HG02970 (cell line): Measurements from ENCODE around the gene DTX3L.

Source experiments
- ATAC-seq: cut with Tn5 transposase; IDR thresholded peaks from one replicate; pipeline ENCODE4 v1.9.1; 2021; ENCODE audit warnings: mild to moderate bottlenecking, moderate library complexity, moderate number of reproducible peaks; ENCODE audit not compliant: unreplicated experiment, low FRiP score

DTX3L gene

DNA sequence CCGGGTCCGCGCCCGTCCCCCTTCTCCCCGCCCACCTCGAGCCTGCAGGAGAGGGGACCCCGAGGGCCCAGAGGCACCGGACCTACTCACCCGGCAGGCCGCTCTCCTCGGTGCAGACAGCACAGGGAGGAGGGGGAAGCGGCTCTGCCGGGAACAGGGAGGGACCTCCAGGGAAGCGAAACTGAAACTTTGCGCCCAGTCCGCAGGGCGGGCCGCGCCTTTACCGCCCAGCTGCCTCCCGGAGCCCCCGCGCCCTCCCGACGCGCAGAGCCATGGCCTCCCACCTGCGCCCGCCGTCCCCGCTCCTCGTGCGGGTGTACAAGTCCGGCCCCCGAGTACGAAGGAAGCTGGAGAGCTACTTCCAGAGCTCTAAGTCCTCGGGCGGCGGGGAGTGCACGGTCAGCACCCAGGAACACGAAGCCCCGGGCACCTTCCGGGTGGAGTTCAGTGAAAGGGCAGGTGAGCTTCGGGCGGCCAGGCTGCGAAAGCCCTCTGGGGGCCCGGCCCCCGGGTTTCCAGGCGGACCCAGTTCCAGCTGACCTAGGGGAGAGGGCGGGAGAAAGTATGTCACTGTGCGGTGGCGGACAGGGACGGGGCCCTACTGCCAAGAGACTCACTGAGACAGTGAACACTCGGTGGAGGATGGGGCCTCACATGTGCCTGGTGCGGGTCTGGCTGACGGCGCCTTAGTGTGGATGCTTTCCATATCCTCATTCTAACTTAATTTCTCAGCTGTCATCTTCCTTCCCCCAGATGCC lies at the start of gene DTX3L, which contains the start of gene PARP9:
Gene DTX3L, plus strand, starts transcription at position 184 of the 758 bp plus-strand sequence. Its CDS starts 89 bp downstream, at position 273.
Gene PARP9, minus strand, starts transcription at position 146 of the 758 bp plus-strand sequence. CDS start 4,680 bp downstream, outside the sequence.
- ATAC-seq, result peak; percentile 64

DNA sequence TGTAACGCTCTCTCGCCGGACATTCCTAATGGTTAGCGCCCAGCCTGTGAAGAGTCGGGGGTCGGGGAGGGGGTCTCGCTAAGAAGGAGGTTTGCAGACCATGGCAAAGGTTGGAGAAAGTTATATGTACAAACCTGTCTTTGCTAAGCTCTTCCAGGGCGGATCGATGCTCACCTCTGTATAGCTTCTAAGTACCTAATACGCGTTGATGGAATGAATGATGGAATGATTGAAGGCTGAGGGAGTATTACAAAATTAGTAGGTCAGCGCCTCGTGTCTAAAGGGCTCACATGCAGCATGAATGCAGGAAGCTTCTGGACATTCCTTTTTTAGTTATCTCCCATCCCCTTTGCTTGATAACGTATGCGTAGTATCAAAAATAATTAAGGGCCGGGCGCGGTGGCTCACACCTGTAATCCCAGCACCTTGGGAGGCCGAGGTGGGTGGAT lies 49.1 kb upstream of the DTX3L start:
- ATAC-seq, result no peak

DNA sequence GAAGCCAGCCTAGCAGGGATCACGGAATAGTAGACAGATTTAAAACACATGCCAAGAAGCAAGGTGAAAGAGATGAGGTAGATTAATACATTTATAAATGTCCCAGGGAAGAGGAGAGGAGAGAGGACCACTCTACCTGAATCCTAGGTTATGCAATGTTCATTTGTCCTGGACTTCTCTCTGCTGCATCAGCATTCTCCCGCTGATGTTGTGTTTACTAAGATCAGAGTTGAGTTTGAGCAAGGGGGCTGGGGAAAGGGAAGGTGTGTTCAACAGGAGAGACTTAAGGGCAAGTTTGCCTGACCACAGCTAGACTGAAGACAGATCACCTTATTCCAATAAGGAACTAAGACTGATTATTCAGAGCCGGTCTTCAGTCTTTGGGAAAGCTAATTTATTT lies 48.3 kb upstream of the DTX3L start:
- no peak for ATAC-seq

DNA sequence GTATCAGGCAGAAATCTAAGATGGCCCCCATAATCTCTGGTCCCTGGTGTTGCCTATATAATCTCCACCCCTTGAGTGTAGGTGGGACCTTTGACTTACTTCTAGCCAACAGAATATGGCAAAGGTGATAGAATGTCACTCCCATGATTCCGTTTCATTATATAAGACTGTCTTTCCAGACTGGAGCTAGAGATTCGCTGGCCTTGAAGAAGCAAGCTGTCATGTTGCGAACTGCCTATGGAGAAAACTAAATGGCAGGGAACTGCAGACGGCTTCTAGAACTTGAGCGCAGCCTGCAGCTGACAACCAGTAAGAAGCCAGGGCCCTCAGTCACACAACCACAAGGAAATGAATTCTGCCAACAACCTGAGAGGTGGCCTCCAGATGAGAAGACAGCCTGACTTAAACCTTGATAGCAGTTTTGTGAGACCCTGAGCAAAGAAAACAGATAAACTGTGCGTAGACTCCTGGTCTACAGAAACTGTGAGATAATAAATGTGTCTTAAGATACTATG lies 47.2 kb upstream of the DTX3L start:
- no peak for ATAC-seq

DNA sequence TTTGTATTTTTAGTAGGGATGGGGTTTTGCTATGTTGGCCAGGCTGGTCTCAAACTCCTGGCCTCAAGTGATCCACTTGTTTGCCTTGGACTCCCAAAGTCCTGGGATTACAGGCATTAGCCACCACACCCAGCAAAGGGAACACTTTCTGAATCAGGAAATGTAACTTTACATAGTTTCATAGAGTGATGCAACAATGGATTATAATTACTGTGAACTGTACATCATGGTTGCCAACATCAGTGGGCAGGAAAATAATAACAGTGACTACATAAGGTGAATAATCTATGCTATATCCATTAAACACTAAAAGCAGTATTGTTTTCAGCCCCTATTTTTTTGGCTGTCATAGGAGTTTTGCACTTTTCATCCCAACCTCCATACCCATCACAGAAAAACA lies 44.4 kb upstream of the DTX3L start:
- ATAC-seq, result no peak

DNA sequence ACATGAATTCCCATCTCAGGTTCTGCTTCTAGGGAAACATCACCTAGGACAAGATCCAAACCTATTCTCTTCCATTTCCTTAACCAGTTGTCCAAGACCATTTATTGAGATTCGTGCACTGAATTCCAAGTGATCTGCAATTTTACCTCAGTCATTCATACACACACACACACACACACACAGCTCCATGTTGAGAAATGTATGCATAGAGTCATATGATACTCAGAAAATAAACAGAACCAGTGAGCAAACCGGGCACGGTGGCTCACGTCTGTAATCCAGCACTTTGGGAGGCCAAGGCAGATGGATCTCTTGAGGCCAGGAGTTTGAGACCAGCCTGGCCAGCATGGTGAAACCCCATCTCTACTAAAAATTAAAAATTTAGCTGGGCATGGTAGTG lies 43.3 kb upstream of the DTX3L start:
- no peak for ATAC-seq

DNA sequence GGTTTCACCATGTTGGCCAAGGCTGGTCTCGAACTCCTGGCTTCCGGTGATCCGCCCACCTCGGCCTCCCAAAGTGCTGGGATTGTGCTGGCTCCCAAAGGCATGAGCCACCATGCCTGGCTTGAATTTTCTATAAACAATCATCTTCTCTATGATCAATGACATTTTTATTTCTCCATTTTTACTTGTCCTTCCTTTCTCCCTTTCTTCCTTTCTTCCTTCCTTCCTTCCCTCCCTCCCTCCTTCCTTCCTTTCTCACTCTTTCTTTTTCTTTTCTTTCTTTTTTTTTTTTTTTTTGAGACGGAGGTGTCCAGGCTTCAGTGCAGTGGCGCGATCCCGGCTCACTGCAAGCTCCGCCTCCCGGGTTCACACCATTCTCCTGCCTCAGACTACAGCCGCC lies 40.8 kb upstream of the DTX3L start:
- ATAC-seq, result no peak

DNA sequence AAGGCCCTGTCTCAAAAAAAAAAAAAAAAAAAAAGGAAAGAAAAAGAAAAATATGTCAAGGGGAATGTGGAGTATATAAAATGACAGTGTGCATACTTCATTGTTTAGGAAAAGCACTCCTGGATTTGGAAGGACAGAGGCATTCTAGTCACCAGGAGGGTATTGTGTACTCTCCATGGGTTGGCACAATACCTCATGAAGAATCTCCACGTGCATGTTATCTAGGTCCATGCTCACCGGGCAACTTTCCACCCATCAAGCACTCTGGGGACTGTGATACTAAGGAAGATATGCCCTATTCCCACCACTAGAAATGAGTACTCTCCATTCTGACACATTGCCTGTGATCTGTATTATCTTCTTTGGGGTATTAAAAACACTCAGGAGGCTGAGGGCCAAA lies 34.0 kb upstream of the DTX3L start:
- no peak for ATAC-seq

DNA sequence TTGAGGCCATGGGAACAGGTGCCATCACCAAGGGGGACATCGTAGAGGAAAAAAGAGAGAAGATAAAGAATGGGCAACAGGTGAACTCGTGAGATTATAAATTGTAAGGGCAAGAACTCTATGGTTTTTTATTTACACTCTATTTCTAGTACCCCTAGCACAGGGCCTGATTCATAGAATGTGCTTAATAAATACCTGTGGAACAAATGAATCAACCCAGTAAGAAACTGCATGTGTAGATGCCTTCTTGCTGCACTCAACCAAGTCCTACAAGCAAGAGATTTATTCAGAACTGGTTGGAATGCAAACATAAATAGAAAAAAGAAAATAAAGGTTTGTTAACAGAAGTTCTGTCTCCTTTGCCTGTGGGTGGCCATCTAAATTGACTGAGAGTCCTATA lies 30.7 kb upstream of the DTX3L start:
- ATAC-seq, result no peak

DNA sequence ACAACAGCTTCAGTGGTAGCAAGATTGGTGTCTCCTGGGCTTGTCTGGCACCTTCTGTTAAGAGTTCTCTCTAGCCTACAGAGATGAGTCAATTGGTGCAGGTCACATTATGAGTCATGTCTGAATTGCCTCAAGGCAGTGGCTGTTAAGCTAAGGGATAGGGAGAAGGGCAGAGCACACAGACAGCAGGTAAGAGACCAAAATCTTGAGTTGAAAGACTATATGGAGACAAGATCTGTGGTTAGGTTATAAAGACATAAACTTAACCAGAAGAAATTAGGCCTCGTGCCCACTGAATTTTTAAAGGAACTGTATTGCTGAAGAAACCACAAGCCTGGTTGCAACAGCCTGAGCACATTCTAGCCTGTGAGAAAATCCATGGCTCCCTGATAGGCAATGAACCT lies 30.2 kb upstream of the DTX3L start:
- ATAC-seq, result no peak

DNA sequence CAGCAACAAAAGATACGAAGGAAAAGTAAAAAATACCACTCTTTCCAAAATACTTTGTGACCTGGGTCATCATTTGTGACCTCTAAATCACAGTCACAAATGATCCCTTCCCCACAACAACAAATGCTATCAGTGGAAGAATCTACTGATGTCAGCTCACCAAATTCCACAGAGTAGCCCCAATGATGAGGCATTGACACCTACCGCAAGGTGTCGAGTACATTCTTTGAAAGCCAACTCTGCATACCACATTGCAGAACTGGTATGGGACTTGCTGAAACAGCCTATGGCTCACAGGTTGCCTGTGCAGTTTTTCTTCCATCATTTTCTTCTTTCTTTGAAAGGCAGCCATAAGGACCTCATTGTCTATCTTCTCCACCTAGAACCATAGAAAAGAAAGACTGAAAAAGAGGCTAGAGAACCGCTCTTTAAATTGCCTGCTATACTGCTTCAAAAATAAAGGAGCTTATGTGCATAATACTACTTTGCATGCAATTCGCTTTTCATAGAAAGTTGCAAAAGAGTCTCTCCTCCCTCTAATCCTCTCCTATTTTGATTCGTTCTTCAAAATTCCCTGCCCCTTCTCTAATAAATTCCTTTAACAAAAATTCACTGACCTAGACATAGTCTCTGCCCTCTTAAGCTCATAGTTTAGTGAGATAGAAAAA lies 28.0 kb upstream of the DTX3L start:
- ATAC-seq, result no peak

DNA sequence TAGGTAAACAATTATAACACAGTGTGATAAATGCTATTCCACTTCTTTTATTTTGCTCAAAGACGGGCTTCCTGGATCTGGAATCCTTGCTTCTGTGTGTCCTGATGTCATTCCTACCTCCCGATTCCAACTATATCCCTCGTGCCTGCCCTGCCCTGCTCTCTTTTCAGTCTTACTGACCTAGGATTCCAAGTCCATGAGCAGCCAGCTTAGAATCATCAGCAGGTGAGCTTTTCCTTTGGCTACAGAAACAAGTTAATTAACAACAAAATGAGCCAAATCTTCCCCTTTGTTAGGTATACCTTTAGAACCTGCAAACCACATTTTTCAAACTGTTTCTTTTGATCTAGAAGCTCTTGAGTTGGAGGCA lies 27.5 kb upstream of the DTX3L start:
- no peak for ATAC-seq

DNA sequence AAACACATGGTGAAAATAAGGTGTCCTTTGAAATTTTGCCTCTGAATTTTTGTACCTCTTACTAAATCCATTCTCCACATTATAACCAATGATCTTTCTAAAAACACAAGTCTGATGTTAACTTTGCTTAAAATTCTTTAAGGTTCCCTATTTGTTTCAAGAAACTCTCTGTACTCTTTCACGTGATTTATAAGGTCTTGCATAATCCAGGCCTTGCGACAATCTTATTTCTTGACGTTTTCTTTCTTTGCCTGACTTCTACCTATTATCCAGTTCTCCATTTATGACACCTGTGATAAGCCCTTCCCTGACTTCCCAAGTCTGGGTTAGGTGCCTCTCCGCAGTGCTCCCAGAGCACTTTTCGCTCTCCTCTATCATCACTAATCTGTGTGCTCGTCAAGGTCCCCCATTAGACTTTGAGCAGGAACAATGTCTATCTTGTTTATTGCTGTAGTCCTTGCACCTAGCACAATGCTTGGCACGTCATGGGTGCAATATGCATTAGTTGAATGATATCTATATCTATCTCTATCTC lies 25.1 kb upstream of the DTX3L start:
- ATAC-seq, result no peak

DNA sequence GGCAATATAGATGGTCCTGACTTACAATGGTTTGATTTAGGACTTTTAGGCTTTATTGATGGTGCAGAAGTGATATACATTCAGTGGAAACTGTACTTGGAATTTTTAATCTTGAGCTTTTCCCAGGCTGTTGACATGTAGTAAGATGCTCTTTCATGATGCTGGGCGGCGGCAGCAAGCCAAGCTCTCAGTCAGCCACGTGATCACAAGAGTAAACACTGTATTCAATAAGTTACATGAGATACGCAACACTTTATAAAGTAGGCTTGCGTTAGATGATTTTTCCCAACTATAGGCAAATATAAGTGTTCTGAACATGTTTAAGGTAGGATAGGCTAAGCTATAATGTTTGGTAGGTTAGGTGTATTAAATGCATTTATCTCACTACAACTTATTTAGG lies 18.0 kb upstream of the DTX3L start:
- no peak for ATAC-seq

DNA sequence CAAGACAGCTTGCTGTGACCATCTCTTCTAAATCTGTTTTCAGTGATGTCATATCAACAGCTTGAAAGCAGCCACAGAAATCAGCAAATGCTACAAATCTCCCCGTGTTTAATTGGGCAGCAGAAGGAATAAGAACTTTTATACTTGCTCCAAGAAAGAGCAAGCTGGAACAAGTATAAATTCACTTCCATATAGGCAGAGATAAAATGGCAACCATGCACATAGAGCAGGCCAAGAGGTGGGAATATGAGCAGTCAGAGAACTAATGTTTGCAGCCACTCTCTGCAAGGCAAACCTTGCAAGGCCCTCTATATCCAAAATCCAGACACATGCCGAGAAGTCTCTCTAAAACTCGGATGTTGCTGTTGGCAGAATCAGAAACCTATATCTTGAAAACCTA lies 16.1 kb upstream of the DTX3L start:
- no peak for ATAC-seq

DNA sequence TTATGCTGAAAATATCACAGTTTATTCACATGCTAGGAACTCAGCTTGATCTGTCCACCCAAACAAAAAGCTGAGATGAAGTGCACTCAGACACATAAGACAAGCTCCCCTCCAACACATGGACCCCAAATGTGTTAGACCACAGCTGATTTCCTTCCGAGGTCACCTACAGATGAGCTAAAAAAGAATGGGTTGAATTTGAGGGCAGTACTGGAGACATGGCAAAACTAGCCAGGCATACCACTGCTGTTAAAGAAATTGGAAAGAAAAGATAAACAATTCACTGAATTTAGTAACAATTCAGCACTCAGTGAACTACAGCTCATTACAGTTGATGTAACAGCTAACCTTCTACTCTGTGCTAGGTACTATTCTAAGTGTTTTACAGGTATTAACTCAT lies 15.5 kb upstream of the DTX3L start:
- ATAC-seq, result no peak

DNA sequence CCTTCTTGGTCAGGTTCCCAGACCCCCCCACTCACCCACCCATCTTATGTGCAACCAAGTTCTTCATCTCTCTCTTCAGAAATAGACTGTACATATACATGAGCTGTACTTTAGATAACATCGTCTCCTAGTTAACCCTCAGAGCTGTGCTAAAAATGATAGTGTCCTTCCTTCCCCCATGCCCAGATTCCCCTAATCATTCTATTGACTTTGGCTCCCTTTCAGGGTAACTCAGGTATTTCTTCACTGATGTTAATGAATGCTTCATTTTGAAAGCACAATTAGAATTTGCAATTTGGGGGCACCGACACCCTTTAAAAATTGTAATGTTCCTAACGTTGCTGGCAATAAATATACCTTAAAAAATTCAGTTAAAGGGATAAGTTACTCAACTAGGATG lies 11.0 kb upstream of the DTX3L start:
- ATAC-seq, result no peak

DNA sequence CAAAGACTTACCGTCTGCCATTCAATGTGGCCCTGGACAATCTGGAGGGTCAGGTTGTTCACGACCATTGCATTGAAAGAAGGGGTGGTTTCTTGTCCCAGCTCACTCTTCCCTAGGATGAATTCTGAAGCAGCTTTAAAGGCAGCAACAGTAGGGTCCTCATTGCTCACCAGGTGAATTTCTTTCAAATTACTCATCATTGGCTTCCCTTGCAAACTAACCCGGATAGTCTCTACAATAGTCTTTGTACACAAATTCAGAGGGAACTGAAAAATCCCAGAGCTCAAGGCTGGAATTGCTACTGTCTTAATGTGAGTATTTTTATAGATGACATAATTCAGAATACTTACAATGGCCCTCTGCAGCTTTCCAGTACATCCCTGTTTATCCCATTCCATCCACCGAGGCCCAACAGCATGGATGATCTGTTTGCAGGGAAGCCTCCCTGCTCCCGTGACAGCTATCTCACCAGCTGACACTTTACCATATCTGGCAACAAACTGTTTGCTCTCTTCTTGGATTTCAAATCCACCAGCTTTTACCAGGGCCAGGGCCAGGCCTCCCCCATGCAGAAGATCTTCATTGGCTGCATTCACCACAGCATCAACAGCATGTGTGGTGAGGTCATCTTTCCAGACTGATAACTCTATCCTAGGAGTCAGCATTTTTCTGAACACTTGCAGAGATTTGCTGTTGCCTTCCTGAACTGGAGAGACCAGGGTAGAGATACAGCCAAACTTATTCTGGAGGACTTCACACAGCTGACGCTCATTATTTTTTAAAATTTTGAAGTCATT lies 8.7 kb upstream of the DTX3L start:
- ATAC-seq, result no peak

DNA sequence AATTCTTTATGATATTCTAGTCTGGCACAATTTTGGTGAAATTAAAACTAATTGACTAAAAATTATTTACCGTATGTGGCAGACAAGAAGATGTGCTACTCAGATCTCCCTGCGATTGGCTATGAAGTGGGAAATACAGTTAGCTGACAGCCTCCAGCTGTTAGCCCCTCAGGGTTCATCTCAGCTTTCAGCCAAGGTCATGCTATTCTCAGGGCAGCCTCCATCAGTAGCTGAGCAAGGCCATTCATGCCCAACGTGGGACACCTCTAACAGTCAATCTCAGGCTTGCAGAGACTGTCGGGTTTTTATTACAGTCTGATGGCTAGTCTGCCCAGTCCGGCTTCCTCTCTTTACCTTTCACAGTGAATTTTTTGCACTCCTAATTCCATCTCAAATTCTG lies 6.8 kb upstream of the DTX3L start:
- no peak for ATAC-seq

DNA sequence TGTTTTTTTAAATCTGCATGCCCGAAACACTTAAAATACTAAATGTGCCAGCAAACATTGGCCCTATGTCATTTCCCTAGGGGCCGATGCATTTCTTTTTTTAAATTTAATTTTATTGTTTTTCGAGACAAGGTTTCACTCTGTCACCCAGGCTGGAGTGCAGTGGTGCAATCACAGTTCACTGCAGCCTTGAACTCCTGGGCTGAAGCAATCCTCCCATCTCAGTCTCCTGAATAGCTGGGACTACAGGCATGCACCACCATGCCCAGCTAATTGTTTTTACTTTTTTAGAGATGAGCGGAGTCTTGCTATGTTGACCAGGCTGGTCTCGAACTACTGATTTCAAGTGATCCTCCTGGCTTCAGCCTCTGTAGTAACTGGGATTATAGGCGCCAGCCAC lies 5.5 kb upstream of the DTX3L start:
- no peak for ATAC-seq

DNA sequence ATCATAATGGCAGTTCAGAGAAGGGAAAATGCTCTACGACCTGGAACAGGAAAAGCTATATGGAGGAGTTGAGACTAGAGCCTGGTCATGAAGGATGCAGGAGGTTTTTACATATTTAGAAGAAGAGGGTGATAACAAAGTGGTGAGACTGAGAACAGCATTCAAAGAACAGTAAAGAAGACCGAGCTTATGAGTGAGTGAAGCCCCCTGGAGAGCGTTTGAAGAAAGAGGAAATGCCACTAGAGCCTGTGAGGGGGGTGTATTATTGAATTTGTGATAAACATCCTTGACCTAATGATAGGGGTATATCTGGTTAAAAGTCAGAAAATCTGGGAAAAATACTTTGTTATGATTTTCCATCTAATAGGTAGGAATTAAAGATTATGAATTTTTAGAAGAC lies 4.2 kb upstream of the DTX3L start:
- no peak for ATAC-seq
